ENCODE measurements around the gene TRIM47. TPM values are rescaled to one million over a fixed set of nuclear protein-coding genes. Genes with fewer than 3 reads are reported as not detected.

TRIM47 gene
- total and polyA plus RNA-seq, 2 of the 13 experiments (the other 11 are each of a cell fraction or from before 2014, with no cell fraction given), result 33.5 to 82.0 TPM

GRCh38 chr17:75922963-75923874, 44.8 kb upstream of the TRIM47 start (continued):
- TF ChIP-seq ZBTB39 (CRISPR knock-in tag; IDR thresholded peaks at IDR 0.05) (no peak), ZBTB7B (CRISPR knock-in tag; IDR thresholded peaks at IDR 0.05) (peak; percentile 59), HNRNPLL (IDR thresholded peaks at IDR 0.05; ENCODE audit: low read depth, low read length, poor library complexity, severe bottlenecking) (peak; percentile 22), KDM1A (CRISPR knock-in tag; IDR thresholded peaks at IDR 0.05) (no peak), HOXA3 (CRISPR knock-in tag; IDR thresholded peaks at IDR 0.05) (peak; percentile 49), ZFP36 (IDR thresholded peaks at IDR 0.05; ENCODE audit: borderline replicate concordance, low read depth, low read length, partially characterized antibody) (no peak), TOPORS (CRISPR knock-in tag; IDR thresholded peaks at IDR 0.05) (0 out of 2 replicates have a peak, but pooled peaks have one; percentile 38), ZNF687 (CRISPR knock-in tag; IDR thresholded peaks at IDR 0.05) (peak; percentile 95), ISL2 (CRISPR knock-in tag; IDR thresholded peaks at IDR 0.05) (no peak), ZNF841 (CRISPR knock-in tag; IDR thresholded peaks at IDR 0.05; ENCODE audit: borderline replicate concordance) (no peak), ZNF335 (CRISPR knock-in tag; IDR thresholded peaks at IDR 0.05) (0 out of 2 replicates have a peak, but pooled peaks have one; percentile 52), ZNF432 (CRISPR knock-in tag; IDR thresholded peaks at IDR 0.05; ENCODE audit: borderline replicate concordance) (no peak), ZBTB4 (CRISPR knock-in tag; IDR thresholded peaks at IDR 0.05; ENCODE audit: borderline replicate concordance) (peak; percentile 57; the same call in 1 of the 2 replicates), TGIF2 (CRISPR knock-in tag; IDR thresholded peaks at IDR 0.05) (no peak), ZNF691 (CRISPR knock-in tag; IDR thresholded peaks at IDR 0.05; ENCODE audit: borderline replicate concordance, low read depth) (no peak), HMG20A (CRISPR knock-in tag; IDR thresholded peaks at IDR 0.05; ENCODE audit: borderline replicate concordance) (no peak)

Measured in HepG2 (cell line).